CD4-positive, alpha-beta T cell (primary cell): ENCODE results near the gene CCBE1. TPM values are rescaled to one million over a fixed set of nuclear protein-coding genes. Genes with fewer than 3 reads are reported as not detected.

Experiments used
- ATAC-seq: fragments of 200-7000 bp; cut with Tn5 transposase; one replicate; pipeline ENCODE4 v1.10.0; 2022; ENCODE audit warnings: mild to moderate bottlenecking; ENCODE audit not compliant: poor library complexity
- CTCF ChIA-PET: fragments of 350-600 bp; sonication (Branson Sonifier 250); formaldehyde crosslinking; loops from one replicate; lab custom pipeline; 2021; ENCODE audit warnings: antibody characterized with exemption, inconsistent platforms; lab: Charles Lee
- POLR2A ChIA-PET: fragments of 350-600 bp; sonication (Branson Sonifier 250); formaldehyde crosslinking; loops from one replicate; lab custom pipeline; 2021; ENCODE audit warnings: antibody characterized with exemption, inconsistent platforms; lab: Charles Lee
- DNase-seq, 14 experiments: peaks; one replicate each; pipeline ENCODE4 v3.0.0-alpha.2; 2013 to 2020; ENCODE audit warnings: mixed read lengths in 2 of 14
- H3K27ac ChIP-seq, 2 donors: one replicate each; pipeline versions ENCODE4 v1.5.1 to v1.7.0; 2013; ENCODE audit warnings: low read length in 2 of 2, low read depth in 1 of 2, mild to moderate bottlenecking in 1 of 2
- H3K27me3 ChIP-seq, 2 experiments: 1 replicate in 1 of 2; 2 replicates in 1 of 2; pipeline versions ENCODE4 v1.6.1 to v1.7.0; 2013; ENCODE audit warnings: low read length in 2 of 2, control low read depth in 1 of 2, mild to moderate bottlenecking in 1 of 2, moderate library complexity in 1 of 2; ENCODE audit not compliant: insufficient read depth in 2 of 2, control insufficient read depth in 1 of 2
- H3K36me3 ChIP-seq: one replicate; pipeline ENCODE4 v1.6.1; 2013; ENCODE audit warnings: low read length, control low read depth; ENCODE audit not compliant: insufficient read depth
- H3K4me1 ChIP-seq: one replicate; pipeline ENCODE4 v1.6.1; 2013; ENCODE audit warnings: low read length, control low read depth; ENCODE audit not compliant: insufficient read depth
- H3K4me3 ChIP-seq: one replicate; pipeline ENCODE4 v1.5.1; 2013; ENCODE audit warnings: mild to moderate bottlenecking, low read length, moderate library complexity
- H3K9me3 ChIP-seq, 2 experiments: 1 replicate in 1 of 2; 2 replicates in 1 of 2; pipeline versions ENCODE4 v1.6.1 to v1.7.0; 2013; ENCODE audit warnings: low read length in 2 of 2, mild to moderate bottlenecking in 2 of 2, control low read depth in 1 of 2, moderate library complexity in 1 of 2; ENCODE audit not compliant: control insufficient read depth in 1 of 2, insufficient read depth in 1 of 2
- H3K27ac Mint-ChIP-seq: one replicate; pipeline ENCODE4 v1.8.0; 2020; ENCODE audit warnings: mixed read lengths
- H3K27me3 Mint-ChIP-seq: one replicate; pipeline ENCODE4 v1.8.0; 2021; ENCODE audit warnings: mixed read lengths
- H3K36me3 Mint-ChIP-seq: one replicate; pipeline ENCODE4 v1.8.0; 2021; ENCODE audit warnings: low read depth, mixed read lengths
- H3K4me1 Mint-ChIP-seq: one replicate; pipeline ENCODE4 v1.8.0; 2021; ENCODE audit warnings: low read depth, mixed read lengths
- H3K4me3 Mint-ChIP-seq: one replicate; pipeline ENCODE4 v1.8.0; 2020; ENCODE audit warnings: mild to moderate bottlenecking, mixed read lengths
- H3K9me3 Mint-ChIP-seq: one replicate; pipeline ENCODE4 v1.8.0; 2020; ENCODE audit warnings: mixed read lengths
- CTCF ChIP-seq: fragments of 200-600 bp; IDR thresholded peaks from one replicate; pipeline ENCODE4 v1.8.0; 2022; ENCODE audit warnings: antibody characterized with exemption, mild to moderate bottlenecking
- intact Hi-C, 2 experiments: fragments of 100-400 bp; cut with DNase I in 1 of 2; cut with micrococcal nuclease in 1 of 2; formaldehyde crosslinking; loops; one replicate each; pipeline versions ENCODE4 v1.15.1 to v1.9.0; 2023 to 2025; cut with DNase I, micrococcal nuclease
- total RNA-seq, 174 experiments: library from RNA in 2 of 174; stranded (reverse) in 2 of 174; gene quantifications; one replicate each; pipeline ENCODE4 v1.2.3 and lab custom pipeline; 2021 to 2026

Gene CCBE1
- total RNA-seq, 2 experiments from 2014 or later: not detected

- Histone ChIP-seq H3K4me3 (no peak overlapping the region), H3K27ac (no peak overlapping the region), H3K36me3 (no peaks in the 10 kb centered on the region), H3K4me1 (no peaks in the 10 kb centered on the region), H3K27me3 (no peaks in the 10 kb centered on the region), H3K9me3 (no peaks in the 10 kb centered on the region)
- Mint-ChIP-seq H3K4me1 (no peaks in the 10 kb centered on the region), H3K9me3 (peaks cover 2% of the 10 kb centered on the region), H3K27ac (no peak overlapping the region), H3K27me3 (peaks cover 10% of the 10 kb centered on the region), H3K4me3 (no peak overlapping the region), H3K36me3 (no peaks in the 10 kb centered on the region)
- POLR2A ChIA-PET: no interaction called here
- DNase-seq (no peak), ATAC-seq (no peak)
- CTCF ChIA-PET: no interaction called here
- no peak for TF ChIP-seq CTCF
- intact Hi-C loops: no loop called here
Observed at GRCh38 chr18:59707306-59707705, 10.1 kb upstream of the CCBE1 start.

GRCh38 chr18:59706499-59706898 lies 9.3 kb upstream of the CCBE1 start:
- Mint-ChIP-seq H3K9me3 (no peaks in the 10 kb centered on the region), H3K27me3 (peaks cover 10% of the 10 kb centered on the region), H3K36me3 (no peaks in the 10 kb centered on the region), H3K4me3 (no peak overlapping the region), H3K4me1 (no peaks in the 10 kb centered on the region), H3K27ac (no peak overlapping the region)
- no peak for DNase-seq
- no peaks in the 10 kb centered on the region for H3K36me3 ChIP-seq
- H3K27me3 ChIP-seq: no peaks in the 10 kb centered on the region
- H3K4me1 ChIP-seq: no peaks in the 10 kb centered on the region
- no peak for TF ChIP-seq CTCF
- ChIA-PET POLR2A (no interaction called here), CTCF (no interaction called here)
- H3K4me3 ChIP-seq: no peak overlapping the region
- no peak overlapping the region for H3K27ac ChIP-seq
- ATAC-seq: no peak
- no peaks in the 10 kb centered on the region for H3K9me3 ChIP-seq
- intact Hi-C loops: no loop called here

- H3K27ac Mint-ChIP-seq: no peak overlapping the region
- no peak for DNase-seq
- Histone ChIP-seq H3K9me3 (no peaks in the 10 kb centered on the region), H3K27ac (no peak overlapping the region), H3K4me1 (no peaks in the 10 kb centered on the region), H3K36me3 (no peaks in the 10 kb centered on the region), H3K4me3 (no peak overlapping the region), H3K27me3 (no peaks in the 10 kb centered on the region)
- H3K36me3 Mint-ChIP-seq: no peaks in the 10 kb centered on the region
- intact Hi-C loops: no loop called here
- TF ChIP-seq CTCF: no peak
- H3K27me3 Mint-ChIP-seq: peaks cover 14% of the 10 kb centered on the region
- H3K4me1 Mint-ChIP-seq: no peaks in the 10 kb centered on the region
- ChIA-PET POLR2A (no interaction called here), CTCF (no interaction called here)
- H3K4me3 Mint-ChIP-seq: no peak overlapping the region
- no peak for ATAC-seq
- H3K9me3 Mint-ChIP-seq: no peaks in the 10 kb centered on the region
Observed at GRCh38 chr18:59705145-59705544, 7.9 kb upstream of the CCBE1 start.
